SKM-1 (cell line): Measurements from ENCODE around the gene TSEN34.
"Not testable (repeated sequence)": the region's sequence is repeated elsewhere in the genome, so short reads cannot be mapped to it uniquely, and the experiment has no call there.

Experiments
- DNase-seq: peaks from one replicate; lab custom pipeline; 2025; ENCODE audit not compliant: unreplicated experiment; lab: John Stamatoyannopoulos, UW

Gene TSEN34

GRCh38 chr19:54186934-54187381 lies 4.2 kb upstream of the TSEN34 start:
- no peak for DNase-seq

- peak; percentile 37 for DNase-seq
These were observed 2.8 kb upstream of the TSEN34 start for GRCh38 chr19:54188215-54188871.

DNA sequence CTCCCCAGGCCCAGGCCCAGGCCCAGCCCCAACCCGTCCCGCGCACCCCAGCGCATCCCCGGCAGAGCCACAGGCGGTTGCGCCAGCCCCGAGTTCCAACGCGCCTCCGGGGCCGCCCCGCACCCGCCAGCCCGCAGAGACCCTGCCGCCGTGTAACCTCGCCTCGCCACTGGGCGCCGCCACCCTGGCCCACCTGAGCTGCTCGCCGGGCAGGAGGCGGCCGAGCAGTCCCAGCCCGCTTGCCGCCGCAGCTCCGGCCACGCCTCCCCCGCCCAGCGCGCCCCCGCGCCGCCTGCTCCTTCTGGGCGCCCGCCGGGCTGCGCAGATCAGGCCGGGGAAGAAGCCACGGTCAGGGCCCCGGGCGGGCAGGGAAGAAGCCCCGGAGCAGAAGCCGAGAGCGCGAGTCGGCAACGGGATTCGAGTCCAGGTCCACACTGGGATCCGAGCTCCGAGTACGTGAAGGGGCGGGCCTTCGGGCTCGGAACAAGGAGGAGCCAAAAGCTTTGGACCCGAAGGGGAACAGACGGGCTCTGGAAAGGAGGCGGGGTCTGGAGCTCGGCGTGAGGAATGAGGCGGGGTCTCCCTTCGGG lies 1.9 kb upstream of the TSEN34 start, which contains the start of gene MBOAT7:
TSS of gene MBOAT7 (minus strand) at position 436 of the 590 bp plus-strand sequence. CDS start 1,072 bp downstream, outside the sequence.
- DNase-seq, result no peak

DNA sequence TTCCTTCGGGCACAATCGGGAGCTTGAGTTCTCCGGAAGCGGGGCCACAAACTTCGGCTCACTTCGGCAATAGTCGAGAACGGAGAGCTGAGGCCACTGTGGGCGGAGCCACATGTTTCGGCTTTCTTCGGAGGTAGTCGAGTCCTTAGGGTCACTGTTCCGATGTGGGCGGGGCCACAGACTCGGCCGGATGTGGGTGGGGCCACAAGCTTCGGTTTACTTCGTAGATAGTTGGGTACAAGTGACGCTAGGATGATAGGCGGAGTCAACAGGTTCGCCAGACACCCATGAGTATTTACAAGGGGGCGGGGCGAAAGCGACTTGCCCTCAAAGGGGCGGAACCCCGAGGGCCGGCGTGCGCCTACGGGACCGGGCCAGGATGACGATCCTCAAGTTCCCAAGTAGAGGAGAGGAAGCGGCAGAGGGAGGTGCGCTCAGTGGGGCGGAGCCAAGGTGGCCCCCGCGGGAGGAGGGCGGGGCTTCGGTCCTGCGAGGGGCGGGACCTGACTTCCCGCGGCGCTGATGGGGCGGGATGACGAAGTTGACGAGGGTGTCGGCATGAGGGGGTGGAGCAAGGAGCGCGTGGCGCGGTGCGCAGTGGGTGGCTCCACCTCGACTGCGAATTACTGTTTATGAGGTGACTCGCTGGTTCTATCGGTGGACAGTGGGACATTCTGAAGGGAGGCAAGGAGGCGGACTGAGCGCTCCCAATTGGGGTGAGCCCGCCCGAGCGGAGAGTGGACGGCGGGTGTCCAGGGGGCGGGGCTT lies 1.2 kb upstream of the TSEN34 start:
- DNase-seq, result peak; percentile 90

- DNase-seq, result peak; percentile 80
These were observed 551 bp upstream of the TSEN34 start for GRCh38 chr19:54190503-54191010.

DNA sequence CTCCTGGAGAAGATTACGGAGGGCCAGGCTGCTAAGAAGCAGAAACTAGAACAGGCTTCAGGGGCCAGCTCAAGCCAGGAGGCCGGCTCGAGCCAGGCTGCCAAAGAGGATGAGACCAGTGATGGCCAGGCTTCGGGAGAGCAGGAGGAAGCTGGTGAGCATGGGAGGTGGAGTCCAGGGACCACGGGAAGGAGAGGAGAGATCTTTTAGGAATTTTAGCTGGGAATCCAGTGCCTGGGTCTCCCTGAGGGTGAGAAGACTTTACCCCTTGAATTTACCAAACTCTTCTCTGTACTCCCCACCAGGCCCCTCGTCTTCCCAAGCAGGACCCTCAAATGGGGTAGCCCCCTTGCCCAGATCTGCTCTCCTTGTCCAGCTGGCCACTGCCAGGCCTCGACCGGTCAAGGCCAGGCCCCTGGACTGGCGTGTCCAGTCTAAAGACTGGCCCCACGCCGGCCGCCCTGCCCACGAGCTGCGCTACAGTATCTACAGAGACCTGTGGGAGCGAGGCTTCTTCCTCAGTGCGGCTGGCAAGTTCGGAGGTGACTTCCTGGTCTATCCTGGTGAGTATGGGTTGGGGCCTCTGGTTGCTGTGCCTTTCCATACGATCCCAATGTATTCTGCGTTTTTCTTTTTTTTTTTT lies 824 bp downstream of the TSEN34 start:
- no peak for DNase-seq

GRCh38 chr19:54193011-54193410 lies 1.9 kb downstream of the TSEN34 start:
- no peak for DNase-seq

DNA sequence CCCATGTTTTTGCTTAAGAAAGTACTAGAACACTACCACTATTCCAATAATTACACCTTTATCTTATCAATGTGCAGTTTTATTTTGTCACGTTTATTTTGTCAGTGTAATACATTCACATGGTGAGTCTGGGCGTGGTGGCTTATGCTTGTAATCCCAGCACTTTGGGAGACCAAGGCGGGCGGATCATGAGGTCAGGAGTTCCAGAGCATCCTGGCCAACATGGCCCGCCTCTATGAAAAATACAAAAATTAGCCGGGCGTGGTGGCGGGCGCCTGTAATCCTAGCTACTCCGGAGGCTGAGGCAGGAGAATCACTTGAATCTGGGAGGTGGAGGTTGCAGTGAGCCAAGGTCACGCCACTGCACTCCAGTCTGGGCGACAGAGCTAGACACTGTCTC lies 3.4 kb downstream of the TSEN34 start:
- not testable (repeated sequence) for DNase-seq

- no peak for DNase-seq
These were observed 5.4 kb downstream of the TSEN34 start for GRCh38 chr19:54196536-54196935.

- DNase-seq, result no peak
These were observed 6.0 kb downstream of the TSEN34 start for GRCh38 chr19:54197121-54197520.

GRCh38 chr19:54199401-54199800 lies 8.3 kb downstream of the TSEN34 start:
- DNase-seq, result no peak

- DNase-seq, result no peak
These were observed 10.1 kb downstream of the TSEN34 start for GRCh38 chr19:54201172-54201701.

DNA sequence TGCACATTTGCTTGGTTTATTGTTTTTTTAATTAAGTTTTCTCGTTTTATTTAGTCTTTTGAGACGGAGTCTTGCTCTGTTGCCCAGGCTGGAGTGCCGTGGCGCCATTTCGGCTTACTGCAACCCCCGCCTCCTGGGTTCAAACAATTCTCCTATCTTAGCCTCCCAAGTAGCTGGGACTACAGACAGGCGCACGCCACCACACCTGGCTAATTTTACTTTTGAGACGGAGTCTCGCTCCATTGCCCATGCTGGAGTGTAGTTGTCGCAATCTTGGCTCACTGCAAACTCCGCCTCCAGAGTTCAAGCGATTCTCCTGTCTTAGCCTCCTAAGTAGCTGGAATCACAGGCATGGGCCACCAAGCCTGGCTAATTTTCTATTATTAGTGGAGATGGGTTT lies 10.9 kb downstream of the TSEN34 start:
- DNase-seq, result no peak

GRCh38 chr19:54203151-54203611 lies 12.1 kb downstream of the TSEN34 start:
- no peak for DNase-seq

GRCh38 chr19:54204767-54205468 lies 13.8 kb downstream of the TSEN34 start:
- no peak for DNase-seq

DNA sequence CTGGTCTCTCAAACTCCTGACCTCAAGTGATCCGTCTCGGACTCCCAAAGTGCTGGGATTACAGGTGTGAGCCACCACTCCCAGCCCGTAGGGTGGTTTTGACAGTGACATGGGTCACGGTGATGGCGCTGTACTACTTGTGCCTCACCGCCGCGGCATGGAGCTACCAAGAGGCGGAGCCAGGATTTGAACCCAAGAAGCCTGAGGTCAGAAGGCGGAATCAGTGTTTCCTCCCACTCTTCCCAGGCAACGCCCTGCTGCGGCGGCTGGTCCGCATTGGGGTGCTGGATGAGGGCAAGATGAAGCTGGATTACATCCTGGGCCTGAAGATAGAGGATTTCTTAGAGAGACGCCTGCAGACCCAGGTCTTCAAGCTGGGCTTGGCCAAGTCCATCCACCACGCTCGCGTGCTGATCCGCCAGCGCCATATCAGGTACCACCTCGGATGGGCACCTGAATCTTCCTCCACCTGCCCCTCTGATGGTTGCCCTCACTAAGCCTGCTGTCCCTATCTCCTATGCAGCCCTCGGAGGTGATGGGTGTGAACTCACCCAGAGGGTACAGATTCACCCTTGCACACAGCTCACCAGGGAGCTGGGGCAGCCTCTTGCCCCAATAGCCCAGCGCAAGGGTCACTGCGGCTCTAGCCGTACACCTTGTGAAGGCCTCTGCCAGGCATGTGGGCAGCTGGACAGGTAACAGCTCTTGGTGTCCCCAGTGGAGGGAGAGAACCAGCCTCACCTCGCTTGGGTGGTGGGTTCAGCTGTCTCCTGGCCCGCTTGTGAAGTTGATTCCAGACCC lies 15.1 kb downstream of the TSEN34 start:
- no peak for DNase-seq

DNA sequence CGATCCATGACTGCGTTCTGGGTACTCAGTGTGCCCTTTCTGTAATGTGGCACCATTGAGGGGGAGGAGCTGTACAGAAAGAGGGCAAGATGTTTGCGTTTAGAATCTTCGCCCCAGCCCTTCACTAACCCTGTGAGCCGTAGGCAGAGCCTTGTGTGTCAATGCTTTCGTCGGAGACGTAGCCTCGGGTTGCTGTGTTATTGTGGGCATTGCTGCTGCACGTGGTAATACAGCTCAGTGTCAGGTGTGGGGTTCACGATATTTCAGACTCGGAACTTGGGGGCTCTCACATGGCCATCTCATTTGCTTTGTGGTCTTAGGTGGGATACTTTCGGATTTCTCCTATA lies 15.7 kb downstream of the TSEN34 start:
- no peak for DNase-seq

DNA sequence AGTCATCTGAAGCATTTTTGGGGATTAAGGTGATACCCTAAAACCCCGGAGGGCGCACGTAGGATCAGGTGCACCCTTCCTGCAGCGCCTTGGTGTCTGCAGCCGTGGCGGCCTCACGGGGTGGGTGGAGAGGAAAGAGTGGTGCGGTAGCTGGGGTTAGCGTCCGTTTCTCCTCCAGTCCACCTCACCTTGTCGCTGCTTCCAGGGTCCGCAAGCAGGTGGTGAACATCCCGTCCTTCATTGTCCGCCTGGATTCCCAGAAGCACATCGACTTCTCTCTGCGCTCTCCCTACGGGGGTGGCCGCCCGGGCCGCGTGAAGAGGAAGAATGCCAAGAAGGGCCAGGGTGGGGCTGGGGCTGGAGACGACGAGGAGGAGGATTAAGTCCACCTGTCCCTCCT lies 16.1 kb downstream of the TSEN34 start:
- DNase-seq, result not testable (repeated sequence)

GRCh38 chr19:54207676-54207982 lies 16.5 kb downstream of the TSEN34 start:
- DNase-seq, result no peak
